Naive thymus-derived CD4-positive, alpha-beta T cell (primary cell): ENCODE results near the gene LMTK2. TPM values are rescaled to one million over a fixed set of nuclear protein-coding genes. Genes with fewer than 3 reads are reported as not detected.
"Not testable (repeated sequence)": the region's sequence is repeated elsewhere in the genome, so short reads cannot be mapped to it uniquely, and the experiment has no call there.

Experiments
- ATAC-seq: fragments of 150-1000 bp; cut with Tn5 transposase; 2 replicates; pipeline ENCODE4 v1.10.0; 2021; ENCODE audit warnings: mild to moderate bottlenecking, moderate library complexity
- CTCF ChIA-PET: fragments of 350-600 bp; sonication (Branson Sonifier 250); formaldehyde crosslinking; loops from one replicate; lab custom pipeline; 2021; ENCODE audit warnings: antibody characterized with exemption; lab: Charles Lee
- POLR2A ChIA-PET: fragments of 350-600 bp; sonication (Branson Sonifier 250); formaldehyde crosslinking; loops from one replicate; lab custom pipeline; 2021; ENCODE audit warnings: antibody characterized with exemption, inconsistent platforms; lab: Charles Lee
- DNase-seq, 9 donors: peaks; one replicate each; pipeline versions ENCODE4 v3.0.0 to v3.0.0-alpha.2; 2020 to 2022; ENCODE audit warnings: mixed read lengths in 1 of 9
- H3K27ac ChIP-seq: one replicate; pipeline ENCODE4 v1.7.0; 2013; ENCODE audit warnings: mild to moderate bottlenecking, low read depth, low read length, moderate library complexity
- H3K27me3 ChIP-seq, 2 donors: one replicate each; pipeline ENCODE4 v1.7.0; 2013; ENCODE audit warnings: low read length in 2 of 2, mild to moderate bottlenecking in 2 of 2, moderate library complexity in 2 of 2; ENCODE audit not compliant: control insufficient read depth in 2 of 2, insufficient read depth in 2 of 2
- H3K36me3 ChIP-seq, 3 experiments: 1 replicate in 2 of 3; 2 replicates in 1 of 3; pipeline ENCODE4 v1.7.0; 2013; ENCODE audit warnings: low read length in 3 of 3, mild to moderate bottlenecking in 3 of 3, moderate library complexity in 1 of 3; ENCODE audit not compliant: insufficient read depth in 3 of 3, control insufficient read depth in 2 of 3
- H3K4me1 ChIP-seq, 2 donors: one replicate each; pipeline ENCODE4 v1.7.0; 2013; ENCODE audit warnings: low read length in 2 of 2, mild to moderate bottlenecking in 2 of 2, moderate library complexity in 1 of 2; ENCODE audit not compliant: control insufficient read depth in 2 of 2, insufficient read depth in 2 of 2
- H3K4me3 ChIP-seq: 2 replicates; pipeline ENCODE4 v1.7.0; 2013; ENCODE audit warnings: mild to moderate bottlenecking, low read length
- H3K9me3 ChIP-seq, 3 experiments: 1 replicate in 2 of 3; 2 replicates in 1 of 3; pipeline ENCODE4 v1.7.0; 2013; ENCODE audit warnings: low read length in 3 of 3; ENCODE audit not compliant: control insufficient read depth in 2 of 3
- H3K27ac Mint-ChIP-seq, 9 donors: one replicate each; pipeline ENCODE4 v1.8.0; 2020 to 2022; ENCODE audit warnings: mixed read lengths in 9 of 9, mild to moderate bottlenecking in 8 of 9, moderate library complexity in 5 of 9, inconsistent platforms in 2 of 9
- H3K27me3 Mint-ChIP-seq, 5 donors: one replicate each; pipeline ENCODE4 v1.8.0; 2021 to 2022; ENCODE audit warnings: mixed read lengths in 5 of 5, mild to moderate bottlenecking in 1 of 5
- H3K36me3 Mint-ChIP-seq, 5 donors: one replicate each; pipeline ENCODE4 v1.8.0; 2020 to 2022; ENCODE audit warnings: mixed read lengths in 5 of 5, mild to moderate bottlenecking in 3 of 5, inconsistent platforms in 1 of 5
- H3K4me1 Mint-ChIP-seq, 7 donors: one replicate each; pipeline ENCODE4 v1.8.0; 2020 to 2022; ENCODE audit warnings: mixed read lengths in 7 of 7, mild to moderate bottlenecking in 3 of 7, inconsistent platforms in 1 of 7
- H3K4me3 Mint-ChIP-seq, 10 donors: one replicate each; pipeline ENCODE4 v1.8.0; 2020 to 2022; ENCODE audit warnings: mild to moderate bottlenecking in 10 of 10, mixed read lengths in 10 of 10, moderate library complexity in 6 of 10, inconsistent platforms in 2 of 10
- H3K9me3 Mint-ChIP-seq, 11 donors: one replicate each; pipeline ENCODE4 v1.8.0; 2020 to 2022; ENCODE audit warnings: mixed read lengths in 11 of 11, mild to moderate bottlenecking in 4 of 11, inconsistent platforms in 1 of 11, moderate library complexity in 1 of 11
- intact Hi-C, 2 donors: fragments of 100-400 bp; cut with micrococcal nuclease; formaldehyde crosslinking; loops; one replicate each; pipeline ENCODE4 v1.15.1; 2023
- polyA plus RNA-seq, 2 donors: library from polyadenylated mRNA; unstranded; fragments of 300-500 nt; fragmentation: Illumina TruSeq; gene quantifications; one replicate each; pipeline ENCODE4 v1.2.3, GENCODE V29; 2021
- total RNA-seq, 6 experiments: library from RNA in 5 of 6; stranded (reverse) in 5 of 6; gene quantifications; 1 replicate in 5 of 6; 2 replicates in 1 of 6; pipeline ENCODE4 v1.2.3 and lab custom pipeline; 2021 to 2026

The LMTK2 gene
- total and polyA plus RNA-seq, 7 experiments from 2014 or later, result 2.2 to 29.1 (median 18.1) TPM

DNA sequence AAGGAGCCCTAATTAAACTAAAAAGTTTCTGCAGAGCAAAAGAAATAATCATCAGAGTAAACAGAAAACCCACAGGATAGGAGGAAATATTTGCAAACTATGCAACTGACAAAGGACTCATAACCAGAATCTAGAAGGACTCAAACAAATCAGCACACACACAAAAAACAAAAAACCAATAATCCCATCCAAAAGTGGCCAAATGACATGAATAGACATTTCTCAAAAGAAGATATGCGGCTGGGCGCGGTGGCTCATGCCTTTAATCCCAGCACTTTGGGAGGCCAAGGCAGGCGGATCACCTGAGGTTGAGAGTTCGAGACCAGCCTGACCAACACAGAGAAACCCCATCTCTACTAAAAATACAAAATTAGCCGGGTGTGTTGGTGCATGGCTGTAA lies 112.7 kb downstream of the LMTK2 start:
- H3K36me3 ChIP-seq, result peaks cover 0 to 53% (median 7%) of the 10 kb centered on the region in 3 experiments
- peak overlapping the region in 6 of 10 donors; percentile 5 to 60 (median 14) for H3K4me3 Mint-ChIP-seq
- H3K27me3 Mint-ChIP-seq, H3K4me3 ChIP-seq, CTCF ChIA-PET, ATAC-seq, DNase-seq, intact Hi-C loops, H3K9me3 ChIP-seq, H3K27me3 ChIP-seq, H3K4me1 ChIP-seq, H3K9me3 Mint-ChIP-seq, H3K27ac ChIP-seq, POLR2A ChIA-PET: not testable (repeated sequence)
- peak overlapping the region in 7 of 9 donors; percentile 48 to 86 (median 70) for H3K27ac Mint-ChIP-seq
- peaks cover 3 to 32% (median 8%) of the 10 kb centered on the region in 5 donors for H3K36me3 Mint-ChIP-seq
- H3K4me1 Mint-ChIP-seq, result peaks cover 13 to 20% (median 17%) of the 10 kb centered on the region in 7 donors

DNA sequence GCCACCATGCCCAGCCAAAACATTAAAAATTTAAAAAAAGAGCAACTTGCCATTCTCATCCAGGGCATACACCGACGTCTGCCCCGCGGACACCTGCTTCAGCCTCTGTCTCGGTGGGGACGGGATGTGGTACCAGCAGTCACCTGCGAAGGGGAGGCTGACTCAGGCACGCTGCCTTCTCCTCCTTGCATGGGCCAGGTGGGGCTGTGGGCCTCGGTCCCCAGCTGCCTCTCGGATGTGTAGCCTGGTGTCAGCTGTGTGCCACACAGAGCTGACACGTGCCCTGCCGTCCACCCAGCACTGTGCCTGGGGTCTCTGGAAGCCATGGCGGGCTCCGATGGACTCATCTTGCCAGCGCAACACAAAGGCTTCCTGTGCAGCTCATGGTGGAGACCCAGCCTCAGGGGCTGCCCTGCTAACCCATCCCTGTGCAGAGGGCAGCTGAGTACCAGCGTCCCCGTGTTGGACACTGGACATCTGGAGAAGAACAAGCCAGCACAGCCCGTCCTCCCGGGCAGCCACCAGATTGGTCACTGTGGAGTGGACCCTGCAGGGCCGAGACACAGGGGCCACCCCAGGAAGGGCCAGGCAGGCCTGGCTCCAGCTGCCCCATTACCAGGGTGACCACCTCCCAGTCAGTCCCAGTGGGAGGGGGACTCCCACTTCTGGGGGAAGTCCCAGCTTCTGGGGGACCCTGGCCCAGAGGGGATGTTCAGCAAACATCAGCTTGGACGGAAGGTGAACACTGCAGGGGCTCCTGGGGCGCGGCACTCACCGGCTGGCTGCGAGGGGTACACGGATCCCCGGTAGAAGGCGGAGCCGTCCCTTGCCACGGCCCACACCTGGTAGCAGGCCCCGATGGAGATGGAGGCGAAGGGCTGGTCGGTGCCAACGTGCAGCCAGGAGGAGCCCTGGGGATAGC lies 115.2 kb downstream of the LMTK2 start:
- no peaks in the 10 kb centered on the region for H3K9me3 ChIP-seq
- peaks cover 6 to 33% (median 12%) of the 10 kb centered on the region in 5 donors for H3K36me3 Mint-ChIP-seq
- intact Hi-C loops, result no loop called here
- peak overlapping the region in 1 of 9 donors; percentile 14 for H3K27ac Mint-ChIP-seq
- H3K4me1 Mint-ChIP-seq, result peaks cover 13 to 20% (median 19%) of the 10 kb centered on the region in 7 donors
- H3K27ac ChIP-seq, result no peak overlapping the region
- ChIA-PET POLR2A (no interaction called here), CTCF (no interaction called here)
- H3K27me3 Mint-ChIP-seq, result no peaks in the 10 kb centered on the region
- H3K4me3 ChIP-seq, result no peak overlapping the region
- H3K9me3 Mint-ChIP-seq, result no peaks in the 10 kb centered on the region
- no peak for DNase-seq
- H3K36me3 ChIP-seq, result peaks cover 0 to 69% (median 15%) of the 10 kb centered on the region in 3 experiments
- H3K27me3 ChIP-seq, result no peaks in the 10 kb centered on the region
- no peak overlapping the region for H3K4me3 Mint-ChIP-seq
- H3K4me1 ChIP-seq, result no peaks in the 10 kb centered on the region
- ATAC-seq, result peak; percentile 8

DNA sequence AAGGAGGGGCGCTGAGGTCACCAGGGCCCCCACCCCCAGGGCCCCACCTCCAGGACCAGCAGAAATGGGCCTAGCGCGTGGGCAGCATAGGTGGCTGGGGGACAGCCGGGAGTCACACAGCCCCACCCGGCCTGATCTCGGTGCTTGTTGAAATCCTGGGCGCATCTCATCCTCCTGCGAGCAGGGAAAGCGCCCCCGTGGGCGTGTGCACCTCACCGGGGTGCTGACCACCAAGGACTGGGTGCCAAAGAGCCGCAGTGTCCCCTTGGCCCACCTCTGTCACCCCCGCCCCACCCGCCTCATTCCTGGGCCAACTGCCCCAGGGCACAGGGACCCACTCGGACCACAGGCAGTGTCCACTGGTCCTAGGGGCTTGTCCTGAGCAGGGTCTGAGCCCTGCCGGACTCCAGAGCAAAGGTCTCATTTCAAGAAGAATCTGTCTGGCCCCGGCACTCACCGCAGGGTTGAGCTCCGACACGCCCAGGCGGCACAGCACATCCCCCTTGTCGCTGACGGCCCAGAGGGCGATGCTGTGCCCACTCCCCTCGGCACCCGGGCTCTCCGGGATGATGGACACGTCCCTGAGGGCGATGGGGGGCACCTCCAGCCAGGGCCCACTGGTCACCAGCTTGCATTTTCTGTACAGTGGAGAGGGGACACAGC lies 116.0 kb downstream of the LMTK2 start:
- peaks cover 6 to 33% (median 12%) of the 10 kb centered on the region in 5 donors for H3K36me3 Mint-ChIP-seq

DNA sequence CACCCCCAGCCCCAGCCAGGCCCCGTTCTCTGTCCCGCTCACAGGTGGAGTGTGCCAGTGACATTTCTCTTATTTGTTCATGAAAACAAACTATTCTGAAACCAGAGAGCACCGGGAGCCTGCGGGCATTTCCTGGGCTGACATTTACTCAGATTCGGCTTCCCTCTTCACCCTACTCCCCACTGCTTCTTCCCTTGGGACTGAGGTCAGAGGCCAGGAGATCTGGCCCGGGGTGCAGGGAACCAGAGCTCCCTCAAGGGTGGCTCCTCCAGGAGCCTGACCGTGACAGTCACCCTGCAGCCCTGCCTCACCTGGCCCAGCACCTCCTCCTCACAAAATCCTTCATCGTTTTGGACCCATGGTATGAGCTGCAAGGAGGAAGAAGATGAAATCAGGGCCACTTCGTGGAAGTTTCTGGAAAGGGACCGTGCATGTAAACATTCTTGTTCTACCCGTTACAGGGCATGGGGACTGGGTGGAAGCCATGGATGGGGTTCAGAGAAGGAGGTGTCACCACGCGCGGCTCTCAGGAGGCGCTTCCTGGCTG lies 116.8 kb downstream of the LMTK2 start:
- ChIA-PET CTCF (no interaction called here), POLR2A (interaction anchor here (0.7 kb wide), 1 partner anchor 11 kb away, joined by 3 read pairs; no protein-coding TSS in a partner anchor)
- H3K36me3 Mint-ChIP-seq, result peaks cover 8 to 34% (median 12%) of the 10 kb centered on the region in 5 donors
- H3K9me3 Mint-ChIP-seq, result no peaks in the 10 kb centered on the region
- H3K4me1 ChIP-seq, result no peaks in the 10 kb centered on the region
- H3K27me3 ChIP-seq, result no peaks in the 10 kb centered on the region
- DNase-seq (no peak), ATAC-seq (no peak)
- H3K27ac Mint-ChIP-seq, result peak overlapping the region in 2 of 9 donors; percentile 6 to 81
- H3K4me3 ChIP-seq, result no peak overlapping the region
- no peak overlapping the region for H3K4me3 Mint-ChIP-seq
- H3K27me3 Mint-ChIP-seq, result no peaks in the 10 kb centered on the region
- no peak overlapping the region for H3K27ac ChIP-seq
- H3K36me3 ChIP-seq, result peaks cover 0 to 71% (median 17%) of the 10 kb centered on the region in 3 experiments
- intact Hi-C loops, result no loop called here
- H3K9me3 ChIP-seq, result no peaks in the 10 kb centered on the region
- peaks cover 9 to 16% (median 15%) of the 10 kb centered on the region in 7 donors for H3K4me1 Mint-ChIP-seq

More for the DNA sequence above, 116.0 kb downstream of the LMTK2 start:
- Histone ChIP-seq H3K4me3 (no peak overlapping the region), H3K27me3 (no peaks in the 10 kb centered on the region), H3K27ac (no peak overlapping the region), H3K36me3 (peaks cover 0 to 68% (median 15%) of the 10 kb centered on the region in 3 experiments), H3K9me3 (no peaks in the 10 kb centered on the region), H3K4me1 (no peaks in the 10 kb centered on the region)
- ChIA-PET POLR2A (no interaction called here), CTCF (no interaction called here)
- no peaks in the 10 kb centered on the region for H3K9me3 Mint-ChIP-seq
- intact Hi-C loops, result no loop called here
- H3K27me3 Mint-ChIP-seq, result no peaks in the 10 kb centered on the region
- DNase-seq (no peak), ATAC-seq (no peak)
- H3K27ac Mint-ChIP-seq, result no peak overlapping the region
- peaks cover 13 to 20% (median 19%) of the 10 kb centered on the region in 7 donors for H3K4me1 Mint-ChIP-seq
- H3K4me3 Mint-ChIP-seq, result no peak overlapping the region

DNA sequence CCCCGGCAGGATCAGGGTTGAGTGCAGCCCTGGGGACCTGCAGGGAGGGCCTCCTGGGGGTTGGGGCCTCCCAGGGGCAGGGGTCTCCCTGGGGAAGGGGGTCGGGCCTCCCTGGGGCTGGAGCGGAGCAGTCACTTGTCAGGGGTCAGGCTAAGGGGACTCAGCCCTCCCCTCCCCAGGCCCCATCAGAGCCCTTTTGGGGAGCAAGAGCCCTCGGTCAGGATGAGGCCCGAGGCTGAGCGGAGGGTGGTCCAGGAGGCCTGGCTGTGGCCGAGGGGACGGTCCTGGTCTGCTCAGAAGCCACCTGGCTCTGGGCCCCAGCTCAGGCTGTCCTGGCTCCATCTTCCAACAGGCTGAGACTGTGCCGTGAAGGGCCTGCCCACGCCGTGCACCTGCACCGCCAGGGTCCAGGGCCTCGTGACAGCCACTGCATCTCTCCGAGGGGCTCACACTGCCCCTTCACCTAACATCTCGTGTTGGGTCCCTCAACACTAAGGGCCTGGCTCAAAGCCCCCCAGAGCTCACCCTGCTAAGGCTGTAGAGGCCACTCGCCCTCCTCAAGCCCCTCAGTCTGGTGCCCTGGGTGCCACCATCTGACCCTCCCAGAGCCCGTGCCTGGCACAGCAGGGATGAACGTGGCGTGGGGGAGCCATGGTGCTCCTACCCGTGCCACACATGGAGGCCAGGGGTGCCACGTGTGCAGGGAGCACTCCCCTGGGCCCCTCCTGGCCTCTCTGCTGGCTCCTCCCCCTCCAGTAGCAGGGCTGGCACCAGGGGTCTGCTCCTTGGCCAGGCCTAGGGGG lies 117.4 kb downstream of the LMTK2 start:
- DNase-seq (no peak), ATAC-seq (peak; percentile 26)
- Mint-ChIP-seq H3K27ac (no peak overlapping the region), H3K4me3 (no peak overlapping the region), H3K36me3 (peaks cover 4 to 29% (median 7%) of the 10 kb centered on the region in 5 donors), H3K27me3 (no peaks in the 10 kb centered on the region), H3K4me1 (peaks cover 4 to 9% (median 8%) of the 10 kb centered on the region in 7 donors), H3K9me3 (no peaks in the 10 kb centered on the region)
- no peaks in the 10 kb centered on the region for H3K4me1 ChIP-seq
- POLR2A ChIA-PET, result interaction anchor here (0.7 kb wide), 1 partner anchor 10 kb away, joined by 3 read pairs; no protein-coding TSS in a partner anchor
- H3K36me3 ChIP-seq, result peaks cover 0 to 77% (median 17%) of the 10 kb centered on the region in 3 experiments
- CTCF ChIA-PET, result no interaction called here
- no peak overlapping the region for H3K4me3 ChIP-seq
- no peaks in the 10 kb centered on the region for H3K27me3 ChIP-seq
- H3K27ac ChIP-seq, result no peak overlapping the region
- no peaks in the 10 kb centered on the region for H3K9me3 ChIP-seq
- intact Hi-C loops, result no loop called here

DNA sequence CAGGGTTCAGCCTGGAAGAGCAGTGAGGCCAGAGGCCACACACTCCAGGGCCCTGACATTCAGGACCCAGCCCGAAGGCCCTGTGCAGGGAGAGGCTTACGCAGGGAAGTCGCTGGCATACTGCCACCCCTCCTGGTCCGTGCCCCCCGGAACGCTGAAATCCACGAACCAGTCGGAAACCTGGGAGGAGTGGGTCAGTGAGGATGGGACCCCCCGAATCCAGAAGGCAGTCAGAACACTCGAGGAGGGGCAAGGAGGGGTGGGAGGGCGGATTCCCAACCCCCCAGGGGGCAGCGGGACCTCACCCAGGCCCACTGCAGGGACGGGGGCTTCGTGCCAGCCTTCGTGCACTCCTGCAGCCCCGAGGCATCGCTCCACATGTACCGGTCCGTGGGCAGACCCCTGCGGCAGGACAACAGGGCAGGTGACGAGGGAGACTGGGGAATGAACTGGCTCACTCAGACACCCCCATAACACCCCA lies 118.1 kb downstream of the LMTK2 start:
- no peaks in the 10 kb centered on the region for H3K4me1 ChIP-seq
- Mint-ChIP-seq H3K27me3 (no peaks in the 10 kb centered on the region), H3K36me3 (peaks cover 0 to 22% (median 4%) of the 10 kb centered on the region in 5 donors), H3K27ac (peak overlapping the region in 1 of 9 donors; percentile 31), H3K9me3 (no peaks in the 10 kb centered on the region), H3K4me1 (peaks cover 0 to 4% (median 1%) of the 10 kb centered on the region in 7 donors), H3K4me3 (no peak overlapping the region)
- ChIA-PET POLR2A (no interaction called here), CTCF (no interaction called here)
- DNase-seq (no peak), ATAC-seq (no peak)
- no peaks in the 10 kb centered on the region for H3K27me3 ChIP-seq
- H3K36me3 ChIP-seq, result peaks cover 0 to 84% (median 17%) of the 10 kb centered on the region in 3 experiments
- no peak overlapping the region for H3K27ac ChIP-seq
- H3K4me3 ChIP-seq, result no peak overlapping the region
- intact Hi-C loops, result no loop called here
- H3K9me3 ChIP-seq, result no peaks in the 10 kb centered on the region
